NCI-H446 (cell line): Measurements from ENCODE around the gene TMC6.
"Not testable (repeated sequence)": the region's sequence is repeated elsewhere in the genome, so short reads cannot be mapped to it uniquely, and the experiment has no call there.

ENCODE experiments used
- DNase-seq, 2 experiments: peaks; one replicate each; lab custom pipeline; 2025; lab: John Stamatoyannopoulos, UW

The TMC6 gene

DNA sequence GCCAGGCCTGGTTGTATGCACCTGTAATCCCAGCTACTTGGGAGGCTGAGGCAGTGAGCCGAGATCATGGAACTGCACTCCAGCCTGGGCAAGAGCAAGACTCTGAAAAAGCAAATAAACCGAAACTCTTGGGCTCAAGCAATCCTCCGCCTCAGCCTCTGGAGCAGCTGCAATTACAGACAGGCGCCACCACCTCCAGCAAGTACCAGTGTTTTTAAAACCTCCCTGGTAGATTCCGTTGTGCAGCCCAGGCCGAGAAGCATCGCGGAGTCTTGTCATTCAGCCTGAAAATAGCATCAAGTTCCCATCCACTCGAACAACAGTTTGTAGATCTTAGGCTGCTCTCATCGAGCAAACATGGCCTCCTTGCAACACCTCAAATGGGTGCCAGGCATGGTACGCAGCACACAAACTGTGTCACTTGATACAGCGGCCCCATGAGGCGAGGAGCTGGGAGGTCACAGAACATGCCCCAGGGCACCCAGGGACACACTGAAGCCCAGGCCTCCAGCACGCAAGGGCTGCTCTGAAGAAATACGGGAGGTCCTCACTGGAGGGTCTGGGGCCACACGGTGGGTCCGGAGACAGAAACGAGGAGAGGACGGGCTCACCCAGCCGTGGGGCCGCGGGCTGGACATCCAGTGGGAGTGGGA is 18.1 kb downstream of the TMC6 start:
- DNase-seq = no peak

DNA sequence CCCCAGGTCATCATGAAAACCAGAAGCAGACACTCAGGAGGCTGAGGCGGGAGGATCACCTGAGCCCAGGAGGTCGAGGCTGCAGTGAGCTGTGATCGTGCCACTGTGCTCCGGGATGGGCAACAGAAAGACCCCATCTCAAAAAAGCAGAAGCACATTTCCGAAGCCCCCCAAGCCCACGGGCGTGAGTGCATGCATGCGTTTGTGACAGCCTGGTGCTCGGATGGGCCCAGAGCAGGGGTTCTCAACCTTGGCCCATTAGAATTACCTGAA is 19.1 kb downstream of the TMC6 start:
- DNase-seq = no peak

DNA sequence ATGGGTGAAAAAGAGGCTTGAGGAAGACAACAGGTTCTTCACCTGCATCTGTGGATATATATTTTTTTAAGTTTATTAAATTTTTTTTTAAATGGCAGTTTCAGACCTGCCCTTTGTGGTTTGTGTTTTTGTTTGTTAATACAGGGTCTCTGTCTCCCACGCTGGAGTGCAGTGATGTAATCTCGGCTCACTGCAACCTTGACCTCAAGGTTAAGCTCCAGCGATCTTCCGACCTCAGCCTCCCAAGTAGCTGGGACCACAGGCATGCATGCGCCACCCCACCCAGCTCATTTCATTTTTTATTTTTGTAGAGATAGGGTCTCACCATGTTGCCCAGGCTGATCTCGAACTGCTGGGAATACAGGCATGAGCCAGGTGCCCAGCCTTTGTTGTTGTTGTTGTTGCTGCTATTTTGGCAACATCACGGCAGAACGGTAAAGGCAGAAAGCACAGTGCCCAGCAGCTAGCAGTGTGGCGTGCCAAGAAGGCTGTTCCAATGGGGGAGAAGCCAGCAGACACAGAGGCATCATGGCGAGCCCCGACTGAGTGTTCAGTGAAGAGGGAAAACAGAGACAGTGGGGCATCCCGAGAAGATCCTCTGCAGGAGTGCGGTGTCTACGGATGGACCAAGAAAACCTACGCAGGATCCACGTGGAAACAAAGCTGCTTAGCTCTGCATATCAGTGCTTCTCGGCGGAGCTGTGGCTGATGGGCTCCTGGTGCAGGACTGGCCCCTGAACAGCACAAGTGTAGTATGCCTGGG is 19.6 kb downstream of the TMC6 start:
- peak; percentile 35 to 55 for DNase-seq

DNA sequence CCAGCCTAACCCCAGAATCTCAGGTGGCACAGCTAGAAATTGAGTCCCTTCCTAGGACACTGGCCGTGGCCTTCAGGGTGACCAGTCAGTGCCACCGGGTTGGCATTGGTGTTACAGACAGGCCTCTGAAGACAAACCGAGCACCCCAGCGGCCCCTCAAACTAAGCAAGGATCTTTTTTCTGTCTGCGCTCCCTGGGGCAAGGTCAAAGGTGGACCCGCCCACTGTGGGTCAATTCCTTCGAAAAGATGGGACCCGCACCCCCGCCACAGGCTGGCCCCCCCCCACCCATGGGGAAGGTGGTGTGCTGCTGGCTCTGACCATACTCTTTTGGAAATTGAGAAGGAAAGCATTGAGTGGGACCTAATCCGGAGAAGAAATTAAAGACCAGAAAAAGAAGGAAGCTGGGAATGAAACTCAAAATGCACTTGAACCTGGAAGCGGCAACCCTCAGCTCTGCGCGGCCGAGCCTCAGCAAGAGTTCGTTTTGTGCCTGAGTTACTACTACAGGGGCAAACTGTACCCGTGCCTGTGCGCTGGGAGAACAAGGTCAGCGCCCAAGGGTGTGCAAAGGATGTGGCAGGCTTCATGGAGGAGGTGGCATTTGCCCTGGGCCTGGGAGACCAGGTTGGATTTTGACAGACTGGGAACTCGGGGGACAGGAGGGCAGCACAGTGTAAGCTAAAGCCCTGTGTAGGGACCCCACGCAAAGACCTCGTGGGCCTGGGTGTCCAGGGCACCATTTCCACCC is 20.4 kb downstream of the TMC6 start:
- DNase-seq = no peak

DNA sequence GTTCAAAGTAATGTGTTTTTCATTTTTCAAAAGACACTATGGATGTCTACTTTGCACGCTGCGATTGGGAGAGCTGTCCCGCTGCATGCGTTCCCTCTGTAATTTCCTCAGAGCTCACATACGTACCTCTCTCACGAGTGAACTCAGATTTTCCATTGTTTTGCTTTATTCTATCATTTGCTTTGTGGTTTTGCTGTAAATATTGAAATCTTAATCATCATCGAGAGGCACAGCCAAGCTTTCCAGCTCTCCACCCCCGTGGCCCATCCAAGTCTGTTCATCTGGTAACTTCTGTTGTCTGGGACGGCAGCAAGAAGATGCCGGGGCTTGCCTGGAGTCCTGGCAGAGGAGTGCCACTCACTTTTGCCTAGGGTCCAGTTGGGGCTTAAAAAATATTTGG is 21.1 kb downstream of the TMC6 start:
- no peak for DNase-seq

DNA sequence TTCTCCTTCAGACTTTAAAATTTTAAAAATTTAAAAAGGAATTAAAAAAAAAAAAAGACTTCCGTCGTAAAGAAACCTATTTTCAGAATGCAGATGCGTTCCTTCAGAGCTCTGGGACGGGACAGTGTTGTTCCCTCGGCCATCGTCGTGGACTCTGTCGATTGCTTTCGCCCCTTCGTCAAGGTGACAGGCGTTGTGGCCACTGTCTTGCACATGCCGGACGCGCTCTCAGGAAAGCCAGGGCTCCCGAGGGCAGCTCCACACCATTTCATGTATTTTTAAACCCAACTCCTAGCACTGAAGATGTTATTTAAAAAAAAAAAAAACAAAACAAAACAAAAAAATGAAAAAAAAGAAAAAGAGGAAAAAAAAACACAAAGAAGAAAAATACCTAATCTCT is 22.3 kb downstream of the TMC6 start:
- no peak for DNase-seq

DNA sequence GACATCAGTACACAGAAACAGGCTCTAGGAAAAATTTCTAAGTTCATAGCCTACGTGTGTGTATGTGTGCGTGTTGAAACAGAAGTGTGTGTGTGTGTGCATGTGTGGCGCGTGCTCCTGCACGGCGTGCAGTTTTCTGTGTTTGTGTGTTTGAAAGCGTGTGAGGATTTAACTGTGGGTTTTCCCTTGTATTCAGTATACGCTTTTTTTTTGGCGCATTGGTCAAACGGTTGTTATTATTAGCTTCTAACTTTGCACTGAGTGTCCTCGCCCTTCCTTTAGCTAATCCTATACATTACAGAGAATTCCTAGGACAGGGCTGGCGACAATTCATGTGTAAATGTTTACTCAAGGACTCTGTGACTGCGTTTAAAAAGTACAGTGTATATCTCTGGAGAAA is 23.0 kb downstream of the TMC6 start:
- DNase-seq = no peak

DNA sequence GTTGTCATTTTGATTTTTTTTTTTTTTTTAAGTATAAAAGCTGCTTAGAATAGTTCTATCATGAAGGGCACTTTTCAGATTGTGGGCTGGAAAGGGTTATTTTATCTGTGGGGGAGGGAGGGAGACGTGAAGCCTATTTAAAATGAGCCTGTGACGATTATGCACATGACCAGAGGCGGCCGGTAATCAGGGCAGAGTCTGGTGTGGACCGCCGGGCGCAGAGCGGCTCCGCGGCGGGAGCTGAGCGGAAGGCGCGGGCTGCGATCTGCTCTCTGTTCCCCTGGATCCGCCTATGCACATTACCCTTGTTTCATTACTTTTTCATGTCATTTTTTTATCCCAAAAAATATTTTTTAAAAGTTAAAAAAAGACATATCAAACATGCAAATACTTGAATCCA is 23.5 kb downstream of the TMC6 start:
- no peak for DNase-seq

DNA sequence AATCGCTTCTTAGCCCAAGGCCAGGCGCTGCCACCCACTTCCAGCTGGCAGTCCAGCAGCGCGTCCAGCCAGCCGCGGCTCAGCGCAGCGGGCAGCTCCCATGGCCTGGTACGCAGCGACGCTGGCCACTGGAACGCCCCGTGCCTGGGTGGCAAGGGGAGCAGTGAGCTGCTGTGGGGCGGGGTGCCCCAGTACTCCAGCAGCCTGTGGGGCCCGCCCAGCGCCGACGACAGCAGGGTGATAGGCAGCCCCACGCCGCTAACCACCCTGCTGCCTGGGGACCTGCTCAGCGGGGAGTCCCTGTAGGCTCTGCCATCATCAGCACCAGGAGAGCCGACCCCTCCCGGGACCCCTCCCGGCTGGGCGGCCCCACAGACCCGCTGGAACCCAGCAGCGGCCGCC is 24.0 kb downstream of the TMC6 start:
- no peak for DNase-seq

DNA sequence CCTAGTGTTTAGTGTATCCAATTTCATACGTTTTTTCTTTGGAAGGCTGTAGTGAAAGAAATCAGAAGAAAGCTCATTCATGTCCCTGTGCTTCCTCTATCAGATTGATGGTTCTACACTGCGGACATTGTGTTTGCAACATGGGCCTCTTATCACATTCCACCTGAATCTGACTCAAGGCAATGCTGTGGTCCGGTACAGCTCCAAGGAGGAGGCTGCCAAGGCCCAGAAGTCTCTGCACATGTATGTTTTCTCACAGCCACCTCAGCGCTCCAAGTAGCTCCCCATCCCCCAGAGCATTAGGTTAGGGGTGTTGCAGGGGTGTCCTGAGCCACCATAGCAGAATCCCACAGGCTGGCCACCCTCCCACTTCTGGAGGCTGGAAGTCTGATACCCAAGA is 25.2 kb downstream of the TMC6 start:
- no peak for DNase-seq

DNA sequence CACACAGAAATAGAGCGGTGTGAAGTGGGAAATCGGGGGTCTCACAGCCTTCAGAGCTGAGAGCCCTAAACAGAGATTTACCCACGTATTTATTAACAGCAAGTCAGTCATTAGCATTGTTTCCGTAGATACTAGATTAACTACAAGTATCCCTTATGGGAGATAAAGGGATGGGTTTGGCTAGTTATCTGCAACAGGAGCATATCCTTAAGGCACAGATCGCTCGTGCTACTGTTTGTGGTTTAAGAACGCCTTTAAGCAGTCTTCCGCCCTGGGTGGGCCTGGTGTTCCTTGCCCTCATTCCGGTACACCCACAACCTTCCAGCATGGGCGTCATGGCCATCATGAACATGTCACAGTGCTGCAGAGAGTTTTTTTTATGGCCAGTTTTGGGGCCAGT is 27.0 kb downstream of the TMC6 start:
- no peak for DNase-seq

DNA sequence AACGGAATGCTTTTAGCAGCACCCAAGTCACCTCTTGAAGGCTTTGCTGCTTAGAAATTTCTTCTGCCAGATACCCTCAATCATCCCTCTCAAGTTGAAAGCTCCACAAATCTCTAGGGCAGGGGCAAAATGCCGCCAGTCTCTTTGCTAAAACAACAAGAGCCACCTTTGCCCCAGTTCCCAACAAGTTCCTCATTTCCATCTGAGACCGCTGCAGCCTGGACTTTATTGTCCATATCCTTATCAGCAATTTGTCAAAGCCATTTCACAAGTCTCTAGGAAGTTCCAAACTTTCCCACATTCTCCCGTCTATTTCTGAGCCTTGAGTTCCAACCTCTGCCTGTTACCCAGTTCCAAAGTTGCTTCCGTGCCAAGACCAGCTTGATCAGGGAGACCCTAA is 27.4 kb downstream of the TMC6 start:
- no peak for DNase-seq

DNA sequence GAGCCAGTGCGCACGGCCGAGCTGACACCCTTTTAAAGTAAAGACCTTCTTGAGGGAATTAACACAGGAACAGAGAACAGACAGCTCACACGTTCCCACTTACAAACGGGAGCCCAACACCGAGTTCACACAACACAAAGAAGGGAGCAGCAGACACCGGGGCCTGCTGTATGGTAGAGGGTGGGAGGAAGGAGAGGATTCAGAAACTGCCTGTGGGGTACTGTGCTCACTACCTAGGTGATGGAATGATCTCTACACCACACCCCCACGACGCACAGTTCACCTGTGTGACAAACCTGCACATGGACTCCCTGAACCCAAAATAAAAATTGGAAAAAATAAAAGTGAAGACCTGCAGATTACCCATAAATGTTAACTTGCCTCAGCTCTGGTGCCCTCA is 32.5 kb downstream of the TMC6 start:
- DNase-seq = no peak

DNA sequence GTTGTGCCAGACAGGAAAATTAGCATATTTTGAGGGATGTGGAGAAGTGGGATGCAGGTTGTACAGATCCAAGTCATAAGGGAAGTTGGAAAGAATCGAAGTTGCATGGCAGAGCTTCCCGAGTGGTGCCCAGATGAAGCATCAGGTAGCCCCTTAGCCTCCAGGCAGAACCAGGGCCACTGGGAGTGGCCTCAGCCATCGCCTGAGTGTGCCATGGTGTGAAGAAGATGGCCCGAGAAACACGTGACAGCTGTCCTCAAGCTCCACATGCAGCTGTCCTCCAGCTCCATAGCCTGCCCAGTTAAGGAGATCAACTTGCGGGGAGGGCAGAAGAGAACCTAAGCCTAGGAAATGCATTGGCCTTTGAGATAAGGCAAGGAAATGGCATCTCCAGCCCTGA is 33.5 kb downstream of the TMC6 start:
- DNase-seq = no peak

DNA sequence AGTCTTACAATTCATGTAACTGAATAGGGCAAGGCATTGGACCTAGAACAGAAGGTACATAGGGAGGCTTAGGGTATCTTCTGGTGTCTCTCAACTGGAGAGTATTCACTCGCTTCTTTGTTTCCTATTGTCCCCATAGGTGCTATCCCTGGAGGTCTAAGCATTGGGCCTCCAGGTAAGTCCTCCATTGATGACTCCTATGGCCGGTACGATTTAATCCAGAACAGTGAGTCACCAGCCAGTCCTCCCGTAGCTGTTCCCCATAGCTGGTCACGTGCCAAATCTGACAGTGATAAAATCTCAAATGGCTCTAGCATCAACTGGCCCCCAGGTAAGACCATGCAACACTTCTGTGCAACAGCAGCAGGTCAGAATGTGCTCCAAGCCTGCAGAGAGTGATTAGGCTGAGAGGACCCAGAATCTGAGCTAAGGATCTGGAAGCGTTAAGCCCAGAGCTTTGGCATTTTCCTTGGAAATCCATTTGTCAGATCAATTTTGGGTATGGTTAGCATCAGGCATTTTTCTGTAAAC is 35.7 kb downstream of the TMC6 start:
- DNase-seq = no peak

DNA sequence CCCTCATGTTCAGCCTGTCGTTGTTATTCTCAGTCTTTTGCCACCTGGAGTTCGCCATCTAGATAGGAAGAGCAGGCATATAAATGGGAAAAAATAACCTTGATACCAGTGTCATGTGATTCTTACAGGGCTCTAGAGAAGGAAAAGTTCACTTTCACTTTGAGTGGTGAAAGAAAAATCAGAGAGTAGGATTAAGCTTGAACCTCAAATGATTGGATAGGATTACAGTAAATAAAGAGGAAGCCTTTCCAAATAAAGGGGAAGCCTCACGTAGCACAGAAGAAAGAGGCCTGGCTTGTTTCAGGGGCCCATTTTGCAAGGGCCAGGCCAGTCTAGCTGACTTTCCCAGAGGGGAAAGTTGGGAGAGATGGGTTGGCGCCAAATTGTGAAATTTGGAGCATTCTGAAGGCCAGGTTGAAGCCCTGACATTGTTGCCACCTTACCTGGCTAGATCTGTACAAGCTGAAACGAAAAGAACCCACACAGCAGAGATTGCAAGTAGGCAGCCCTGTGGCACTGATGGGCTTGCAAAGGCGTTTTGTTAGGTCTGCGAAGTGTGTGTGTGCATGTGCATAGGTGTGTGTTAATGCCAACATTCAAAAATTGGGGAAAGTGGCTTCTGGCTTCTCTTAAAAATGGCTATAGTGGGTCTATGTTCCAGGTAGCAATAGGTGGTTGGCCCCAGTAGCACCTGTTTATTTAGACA is 38.8 kb downstream of the TMC6 start:
- no peak for DNase-seq

DNA sequence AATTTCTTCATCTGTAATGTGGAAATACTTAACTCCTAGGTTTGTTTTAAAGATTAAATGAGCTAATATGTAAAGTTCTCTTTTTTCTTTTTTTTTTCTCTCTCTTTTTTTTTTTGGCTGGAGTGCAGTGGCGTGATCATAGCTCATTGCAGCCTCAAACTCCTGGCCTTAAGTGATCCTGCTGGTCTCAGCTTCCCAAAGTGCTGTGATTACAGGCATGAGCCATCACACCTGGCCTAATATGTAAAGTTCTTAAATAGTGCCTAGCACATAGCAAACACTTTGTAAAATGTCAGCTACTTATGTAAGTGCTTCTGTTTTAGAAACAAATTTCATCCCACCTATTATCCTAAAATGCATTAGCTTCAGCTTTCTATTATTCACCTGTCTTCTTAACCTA is 40.0 kb downstream of the TMC6 start:
- no peak for DNase-seq

DNA sequence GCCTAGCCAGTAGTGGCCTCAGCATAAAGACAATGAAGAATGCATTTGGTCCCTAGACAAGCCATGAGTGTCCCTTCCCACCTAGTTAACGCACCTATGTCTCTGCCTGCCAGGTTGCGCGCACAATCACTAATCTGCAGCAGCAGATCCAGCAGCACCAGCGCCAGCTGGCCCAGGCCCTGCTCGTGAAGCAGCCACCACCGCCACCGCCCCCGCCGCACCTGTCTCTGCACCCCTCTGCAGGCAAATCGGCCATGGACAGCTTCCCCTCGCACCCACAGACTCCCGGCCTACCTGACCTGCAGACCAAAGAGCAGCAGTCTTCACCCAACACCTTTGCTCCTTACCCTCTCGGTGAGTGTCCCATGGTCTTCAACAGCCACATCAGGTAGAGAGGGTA is 41.8 kb downstream of the TMC6 start:
- DNase-seq = no peak

DNA sequence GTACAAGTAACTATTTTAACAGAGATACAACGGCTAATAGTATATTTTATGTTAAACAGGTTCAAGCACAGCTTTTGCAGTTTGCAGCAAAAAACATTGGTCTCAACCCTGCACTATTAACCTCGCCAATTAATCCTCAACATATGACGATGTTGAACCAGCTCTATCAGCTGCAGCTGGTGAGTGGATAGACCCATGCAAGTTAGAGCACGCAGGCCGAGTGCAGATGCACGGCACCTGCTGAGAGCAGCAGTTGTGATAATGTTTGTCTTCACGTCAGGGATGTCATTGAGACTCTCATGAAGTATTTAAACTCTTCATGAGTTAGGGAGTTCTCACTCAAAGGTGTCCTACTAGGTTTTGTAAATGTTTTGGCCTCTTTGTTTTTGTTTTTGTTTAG is 45.6 kb downstream of the TMC6 start:
- no peak for DNase-seq

DNA sequence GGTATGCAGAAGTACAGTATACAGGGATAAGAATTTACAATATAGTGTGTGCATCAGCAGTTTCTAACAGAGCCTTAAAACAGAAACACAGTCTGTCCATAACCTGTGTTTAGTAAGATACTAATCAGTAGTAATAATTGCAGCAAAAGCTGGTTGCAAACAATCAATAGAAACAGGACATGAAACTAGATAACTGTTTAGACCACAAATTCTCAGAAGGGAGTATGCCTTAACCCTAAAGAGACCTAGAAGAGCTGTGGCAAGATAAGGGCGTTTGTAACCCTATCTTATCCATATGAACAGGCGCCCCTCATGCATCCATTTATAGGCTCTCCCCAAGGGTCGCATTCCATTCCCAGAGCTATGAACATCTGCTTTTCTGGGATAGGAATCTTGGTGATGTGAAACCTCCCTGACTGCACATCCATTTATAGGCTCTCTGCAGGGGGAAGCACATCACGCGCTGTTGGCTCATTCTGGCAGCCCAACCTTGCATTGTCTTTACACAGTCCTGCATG is 46.1 kb downstream of the TMC6 start:
- not testable (repeated sequence) for DNase-seq

DNA sequence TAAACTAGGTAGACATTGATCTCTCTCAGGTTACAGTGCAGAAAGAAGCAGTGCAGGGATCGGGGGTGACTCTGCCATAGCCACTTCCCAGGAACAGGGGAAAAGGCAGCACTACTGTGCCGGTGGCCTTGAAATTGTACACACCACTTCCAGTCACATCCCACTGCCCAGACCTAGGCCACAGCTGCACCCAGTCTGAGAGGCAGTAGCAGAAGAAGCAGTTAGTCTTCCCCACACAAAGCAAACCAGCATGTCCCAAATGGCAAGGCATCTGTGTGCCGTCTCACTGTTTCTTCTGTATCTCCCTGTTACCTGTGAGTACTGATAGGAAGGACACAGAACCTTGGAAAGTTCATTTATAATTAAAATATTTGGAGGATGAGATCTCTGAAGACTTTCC is 47.0 kb downstream of the TMC6 start:
- no peak for DNase-seq

DNA sequence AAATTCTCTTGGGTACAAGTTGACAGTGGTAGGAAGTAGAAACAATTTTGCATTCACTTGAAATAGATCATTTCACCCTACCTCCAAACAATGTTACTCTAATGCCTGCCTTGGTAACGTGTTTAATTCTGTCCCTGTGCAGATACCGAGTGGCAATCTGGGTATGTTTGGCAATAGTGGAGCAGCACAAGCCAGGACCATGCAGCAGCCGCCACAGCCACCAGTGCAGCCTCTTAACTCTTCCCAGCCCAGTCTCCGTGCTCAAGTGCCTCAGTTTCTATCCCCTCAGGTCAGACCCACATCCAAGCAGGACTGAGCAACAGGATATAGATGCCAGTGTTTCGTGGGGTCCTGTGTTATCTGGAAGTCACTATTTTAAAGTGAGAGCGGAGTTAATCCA is 49.3 kb downstream of the TMC6 start:
- no peak for DNase-seq
